Renal cortical epithelial cell (primary cell): ENCODE data around the gene ANKLE1. TPM values are rescaled to one million over a fixed set of nuclear protein-coding genes. Genes with fewer than 3 reads are reported as not detected.
A peak's percentile ranks its signal among the peaks of the same experiment; 100 is the strongest.

Experiments used
- DNase-seq: peaks from one replicate; pipeline ENCODE4 v3.0.0-alpha.2; 2011; ENCODE audit warnings: low read depth
- total RNA-seq: library from RNA; depleted of rRNA; stranded (reverse); fragments of >200 nt; gene quantifications from 2 replicates; pipeline ENCODE4 v1.2.3, GENCODE V29; 2014

Gene ANKLE1
- total RNA-seq, 1 donor from 2014 or later: 1.1 TPM

DNA sequence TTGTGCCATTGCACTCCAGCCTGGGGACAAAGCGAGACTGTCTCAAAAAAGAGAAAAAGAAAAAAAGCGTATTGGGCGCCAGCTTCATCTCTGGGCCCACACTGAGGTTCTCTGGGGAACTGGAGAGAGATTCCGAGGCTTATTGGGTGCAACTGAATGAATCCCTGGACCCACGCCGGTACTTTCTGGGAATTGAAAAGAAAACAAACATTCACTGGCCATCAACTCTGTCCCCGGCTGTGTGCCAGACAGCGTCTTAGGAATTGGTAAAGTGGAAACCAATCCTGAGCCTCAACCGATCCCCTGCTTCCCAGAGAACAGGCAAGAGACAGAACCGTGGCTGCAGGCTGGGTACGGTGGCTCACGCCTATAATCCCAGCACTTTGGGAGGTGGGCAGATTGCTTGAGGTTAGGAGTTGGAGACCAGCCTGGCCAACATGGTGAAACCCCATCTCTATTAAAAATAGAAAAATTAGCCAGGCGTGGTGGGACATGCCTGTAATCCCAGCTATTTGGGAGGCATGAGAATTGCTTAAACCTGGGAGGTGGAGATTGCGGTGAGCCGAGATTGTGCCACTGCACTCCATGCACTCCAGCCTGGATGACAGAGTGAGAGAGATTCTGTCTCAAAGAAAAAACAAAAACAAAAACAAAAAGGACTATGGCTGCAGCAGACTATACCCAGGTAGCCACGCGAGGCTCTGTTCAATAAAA is 44.3 kb downstream of the ANKLE1 start:
- no peak for DNase-seq

DNA sequence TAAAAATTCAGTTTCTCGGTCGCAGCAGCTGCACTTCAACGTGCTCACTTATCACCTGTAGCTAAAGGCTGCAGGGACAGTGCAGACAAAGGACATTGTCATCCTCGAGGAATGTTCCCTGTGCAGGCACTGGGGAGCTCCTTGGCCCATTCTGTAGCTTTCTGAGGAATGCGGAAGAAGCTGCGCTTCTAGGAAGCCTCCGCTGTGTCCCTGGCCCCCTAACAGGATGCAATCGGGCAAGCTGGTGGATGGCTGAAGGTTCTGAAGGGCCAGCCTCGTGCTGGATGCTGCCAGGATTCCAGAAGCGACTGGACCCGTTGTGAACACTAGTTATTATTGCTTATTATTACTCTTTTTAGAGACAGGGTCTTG is 44.9 kb downstream of the ANKLE1 start:
- no peak for DNase-seq

DNA sequence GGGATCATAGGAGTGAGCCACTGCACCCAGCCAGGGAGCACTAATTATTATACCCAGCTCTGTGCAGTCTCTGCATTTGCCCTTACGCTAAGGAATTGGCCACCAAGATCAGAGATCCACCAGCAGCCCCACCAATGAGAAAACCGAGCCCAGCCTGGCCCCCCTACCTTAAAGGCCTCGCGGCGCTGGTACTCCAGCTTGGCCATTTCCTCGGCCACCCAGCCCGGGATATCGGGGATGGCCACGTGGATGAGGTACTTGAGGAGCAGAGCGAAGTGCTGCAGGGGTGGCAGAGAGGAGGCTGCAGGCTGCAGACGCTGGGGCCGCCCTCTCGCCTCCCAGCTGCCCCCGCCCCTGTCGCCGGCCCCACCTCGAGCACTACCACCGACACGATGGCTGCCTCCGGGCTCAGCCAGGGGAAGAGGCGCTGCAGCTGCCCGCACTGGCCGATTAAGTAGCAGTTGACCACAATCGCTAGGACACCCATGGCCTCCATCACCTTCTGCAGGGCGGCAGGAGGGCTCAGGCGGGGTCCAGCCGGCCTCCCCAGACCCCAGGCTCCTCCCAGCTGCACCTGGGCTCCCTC is 45.5 kb downstream of the ANKLE1 start:
- no peak for DNase-seq

DNA sequence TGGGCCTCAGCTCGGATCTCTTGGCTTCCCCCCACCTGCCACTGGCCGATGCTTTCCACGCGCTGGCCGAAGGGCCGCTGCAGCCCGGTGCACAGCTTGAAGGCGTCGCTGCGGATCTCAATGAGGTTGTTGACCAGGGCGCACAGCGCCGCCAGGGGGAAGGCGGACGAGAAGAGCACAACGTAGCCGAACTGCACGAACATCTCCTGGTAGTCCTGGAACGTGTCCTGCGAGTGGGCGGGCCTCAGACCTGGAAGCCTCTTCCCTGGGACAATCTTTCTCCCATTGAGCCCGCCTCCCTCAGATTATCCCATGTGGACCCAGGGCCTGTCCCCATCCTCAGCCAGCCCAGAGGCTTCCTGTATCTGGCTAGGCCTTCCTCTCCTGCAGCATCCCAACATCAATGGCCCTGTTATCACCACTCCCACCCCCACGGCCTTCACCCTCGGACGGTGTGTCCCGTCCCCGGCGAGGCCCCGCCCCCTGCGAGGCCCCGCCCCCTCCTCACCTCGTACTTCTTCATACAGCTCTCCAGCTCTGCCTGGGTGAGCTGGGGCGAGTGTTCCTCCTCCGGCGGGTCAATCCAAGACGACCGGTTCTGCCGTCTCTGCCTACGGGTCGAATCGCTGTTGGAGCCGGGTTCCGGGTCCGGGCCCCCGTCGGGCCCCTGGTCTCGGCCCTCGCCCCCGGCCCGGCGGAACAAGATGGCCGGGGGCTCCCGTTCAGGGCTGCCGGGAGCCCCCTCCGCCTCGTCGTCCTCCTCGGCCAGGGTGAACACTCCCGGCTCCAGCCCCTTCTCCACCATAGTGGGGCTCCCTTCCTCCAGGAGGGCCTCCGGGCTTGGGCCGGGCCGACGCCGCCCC is 46.2 kb downstream of the ANKLE1 start:
- DNase-seq: peak; percentile 74

DNA sequence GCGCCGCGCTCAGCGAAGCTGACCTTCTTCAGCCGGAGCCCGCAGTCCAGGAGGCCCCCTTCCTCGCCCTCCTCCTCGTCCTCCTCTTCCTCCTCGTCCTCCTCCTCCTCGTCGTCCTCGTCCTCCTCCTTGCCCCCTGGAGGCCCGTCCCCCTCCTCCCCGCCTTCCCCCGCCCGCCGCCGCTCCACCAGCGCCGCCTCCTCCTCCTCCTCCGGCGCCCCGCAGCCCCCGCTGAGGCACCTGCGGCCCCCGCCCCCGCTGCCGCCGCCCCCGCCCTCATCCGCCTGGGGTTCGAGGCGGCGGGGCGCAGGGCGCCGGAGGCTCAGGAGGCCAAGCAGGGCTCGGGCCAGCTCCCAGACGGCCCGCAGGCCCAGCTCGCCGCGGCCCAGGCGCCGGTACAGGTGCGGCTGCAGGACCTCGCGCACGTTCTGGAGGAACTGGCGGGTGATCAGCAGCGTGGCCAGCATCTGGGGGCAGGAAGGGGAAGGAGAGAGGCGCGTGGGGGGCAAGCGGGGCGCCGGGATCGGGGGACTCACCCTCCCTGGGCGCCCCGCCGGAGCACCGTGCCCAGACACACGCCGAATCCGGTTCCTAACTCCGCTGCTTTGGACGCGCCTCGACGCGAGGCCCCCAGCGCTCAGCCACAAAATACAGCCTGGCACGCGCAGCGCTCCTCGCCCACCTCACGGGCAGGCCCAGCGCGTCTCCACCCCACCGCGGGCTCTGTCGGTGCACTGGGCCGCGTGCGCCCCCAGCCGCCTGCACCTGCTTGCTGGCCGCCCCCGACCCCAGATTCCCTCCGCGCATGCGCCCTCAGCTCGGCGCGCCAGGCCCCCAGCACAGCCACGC is 47.0 kb downstream of the ANKLE1 start:
- no peak for DNase-seq

DNA sequence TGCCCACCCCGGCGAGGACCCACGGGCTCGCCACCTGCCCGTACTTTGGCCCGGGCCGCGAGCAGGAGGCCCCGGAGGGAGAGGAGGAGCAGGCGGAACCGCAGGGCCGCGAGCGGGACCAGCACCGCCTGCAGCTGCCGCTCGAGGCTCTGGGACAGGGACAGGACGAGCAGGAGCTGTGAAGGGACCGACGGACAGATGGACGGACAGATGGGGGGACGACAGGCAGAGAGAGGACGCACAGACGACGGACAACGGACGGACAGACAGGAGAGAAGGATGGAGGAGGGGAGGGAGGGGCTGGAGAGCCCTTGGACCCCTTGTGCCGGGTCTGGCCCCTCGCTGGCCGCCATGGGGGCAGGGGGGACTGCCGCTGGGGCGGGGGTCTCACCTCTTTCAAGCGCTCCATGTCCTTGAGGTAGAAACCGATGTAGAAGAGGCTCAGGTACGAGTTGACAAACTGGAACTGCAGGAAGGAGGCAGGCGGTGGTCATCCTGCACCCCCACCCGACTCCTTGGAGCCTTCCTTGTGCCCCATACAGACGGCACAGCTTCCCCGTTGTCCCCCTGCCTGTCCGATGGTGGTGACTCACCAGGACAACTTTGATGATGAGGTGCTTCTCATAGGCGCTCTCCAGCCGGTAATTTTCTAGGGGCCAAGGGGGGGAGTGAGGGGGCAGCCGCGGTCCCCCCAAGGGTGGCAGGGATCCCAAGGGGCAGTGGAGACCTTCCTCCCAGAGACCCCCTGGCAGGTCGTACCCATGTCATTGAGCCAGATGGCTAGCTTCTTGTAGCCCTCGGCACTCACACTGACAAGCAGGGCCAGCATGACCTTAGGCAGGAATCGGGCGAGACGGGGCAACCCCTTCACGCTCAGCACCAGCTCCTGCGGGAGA is 47.9 kb downstream of the ANKLE1 start:
- no peak for DNase-seq

DNA sequence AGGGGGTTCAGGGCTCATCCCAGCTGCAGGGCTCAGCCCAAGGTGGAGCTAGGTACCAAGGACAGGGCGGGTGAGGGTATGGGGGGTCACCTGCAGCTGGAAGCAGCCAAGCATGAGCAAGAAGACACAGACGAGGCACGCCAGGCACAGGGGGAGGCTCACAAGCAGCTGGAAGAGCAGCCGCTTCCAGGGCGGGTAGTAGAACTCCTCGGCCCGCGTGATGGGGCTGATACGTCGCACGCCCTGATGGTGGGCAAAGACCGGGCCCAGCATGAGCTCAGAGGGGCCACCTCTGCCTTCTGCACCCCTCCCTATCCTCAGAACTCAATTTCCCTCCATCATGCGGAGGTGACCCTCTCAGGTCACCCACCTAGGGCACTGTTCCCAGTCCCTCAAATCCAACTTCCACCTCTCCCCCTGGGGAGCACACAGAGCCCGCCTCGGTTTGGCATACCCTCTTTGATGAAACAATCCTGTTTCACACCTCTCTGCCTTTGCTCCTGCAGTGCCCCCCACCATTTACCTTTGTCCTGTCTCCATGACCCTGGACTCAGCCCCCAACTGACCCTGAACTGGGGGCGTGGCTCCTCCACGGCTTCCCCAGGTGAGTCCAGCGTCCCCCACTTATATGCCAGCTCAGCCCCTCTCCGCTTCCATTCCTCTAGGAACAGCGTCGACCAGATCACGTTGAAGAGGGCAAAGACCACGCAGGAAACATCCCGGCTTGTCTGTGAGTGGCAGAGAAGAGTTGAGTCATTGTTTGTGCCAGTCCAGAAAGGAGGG is 48.8 kb downstream of the ANKLE1 start:
- DNase-seq: no peak

DNA sequence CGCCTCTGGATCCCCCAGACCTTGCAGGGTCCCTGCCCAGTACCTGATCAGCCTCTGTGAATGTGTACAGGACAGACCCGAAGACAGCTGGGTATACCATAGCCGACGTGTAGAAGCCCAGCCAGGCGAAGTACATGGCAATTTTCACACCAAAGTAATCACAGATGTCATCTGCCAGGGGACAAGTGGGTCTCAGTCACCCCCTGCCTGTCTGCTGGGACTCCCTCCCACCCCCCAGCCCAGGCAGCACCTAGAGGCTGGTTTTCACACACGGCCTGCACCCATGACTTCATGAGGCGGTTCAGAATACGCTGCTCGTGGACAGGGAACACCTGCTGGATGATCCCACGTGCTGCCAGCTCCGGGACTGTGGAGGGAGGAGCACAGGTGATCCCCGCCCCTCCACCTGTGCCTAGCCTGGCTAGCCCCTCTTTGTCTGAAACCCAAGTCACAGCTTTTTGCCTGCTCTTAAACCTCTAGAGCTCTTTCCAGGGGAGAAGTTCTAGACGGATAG is 49.4 kb downstream of the ANKLE1 start:
- no peak for DNase-seq

DNA sequence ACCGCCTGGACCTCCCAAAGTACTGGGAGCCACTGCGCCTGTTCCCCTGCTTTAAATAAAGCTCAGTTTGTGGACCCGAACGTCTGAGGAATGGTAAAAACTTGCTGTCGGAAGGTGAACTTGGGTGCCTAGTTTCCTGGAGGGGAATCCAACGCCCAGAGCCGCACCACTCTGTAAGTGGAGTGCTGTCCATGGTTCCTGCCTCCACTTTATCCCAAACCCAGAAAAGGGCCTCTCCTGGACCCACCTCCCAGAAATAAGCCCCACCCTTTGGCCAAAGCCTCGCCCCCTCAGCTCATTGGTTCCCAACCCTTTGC is 50.6 kb downstream of the ANKLE1 start:
- no peak for DNase-seq

DNA sequence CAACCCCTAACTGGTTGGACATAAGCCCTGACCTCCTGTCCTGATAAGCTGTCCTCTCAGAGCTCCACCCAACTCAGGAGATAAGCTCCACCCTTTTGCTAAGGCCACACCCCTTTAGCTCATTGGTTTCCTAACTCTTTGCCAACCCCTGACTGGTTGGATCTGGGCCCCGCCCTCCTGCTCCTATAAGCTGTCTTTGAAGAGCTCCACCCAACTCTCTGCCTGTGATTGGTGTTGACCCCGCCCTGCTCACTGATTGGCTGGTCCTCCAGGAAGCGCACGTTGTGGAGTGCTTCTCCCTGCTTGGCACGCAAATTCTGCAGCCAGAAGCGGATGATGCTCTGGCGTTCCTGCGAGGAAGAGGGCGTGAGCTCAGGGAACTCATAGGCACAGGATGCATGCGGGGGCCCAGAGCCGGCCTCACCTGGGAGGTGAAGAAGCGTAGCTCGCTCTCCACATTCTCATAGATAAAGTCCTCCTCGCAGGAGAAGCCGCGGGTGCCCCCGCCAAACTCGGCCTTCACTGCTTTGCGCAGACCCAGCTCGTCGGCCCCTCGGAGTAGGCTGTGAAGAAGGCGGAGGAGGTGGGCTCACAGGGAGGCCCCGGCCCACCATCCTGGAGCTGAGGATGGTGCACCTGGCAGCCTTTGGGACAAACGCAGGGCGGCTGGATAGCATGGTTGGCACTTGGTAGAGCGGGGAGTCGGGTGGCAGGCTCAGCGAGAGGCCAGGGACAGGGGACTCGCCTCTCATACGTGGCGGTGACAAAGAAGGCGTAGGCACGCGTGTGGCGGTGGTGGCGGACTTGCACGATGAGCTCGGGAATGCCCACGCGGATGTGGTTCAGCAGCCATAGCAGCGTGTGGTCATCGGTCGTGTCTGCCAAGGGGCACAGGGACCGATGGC is 51.2 kb downstream of the ANKLE1 start:
- peak; percentile 50 for DNase-seq

DNA sequence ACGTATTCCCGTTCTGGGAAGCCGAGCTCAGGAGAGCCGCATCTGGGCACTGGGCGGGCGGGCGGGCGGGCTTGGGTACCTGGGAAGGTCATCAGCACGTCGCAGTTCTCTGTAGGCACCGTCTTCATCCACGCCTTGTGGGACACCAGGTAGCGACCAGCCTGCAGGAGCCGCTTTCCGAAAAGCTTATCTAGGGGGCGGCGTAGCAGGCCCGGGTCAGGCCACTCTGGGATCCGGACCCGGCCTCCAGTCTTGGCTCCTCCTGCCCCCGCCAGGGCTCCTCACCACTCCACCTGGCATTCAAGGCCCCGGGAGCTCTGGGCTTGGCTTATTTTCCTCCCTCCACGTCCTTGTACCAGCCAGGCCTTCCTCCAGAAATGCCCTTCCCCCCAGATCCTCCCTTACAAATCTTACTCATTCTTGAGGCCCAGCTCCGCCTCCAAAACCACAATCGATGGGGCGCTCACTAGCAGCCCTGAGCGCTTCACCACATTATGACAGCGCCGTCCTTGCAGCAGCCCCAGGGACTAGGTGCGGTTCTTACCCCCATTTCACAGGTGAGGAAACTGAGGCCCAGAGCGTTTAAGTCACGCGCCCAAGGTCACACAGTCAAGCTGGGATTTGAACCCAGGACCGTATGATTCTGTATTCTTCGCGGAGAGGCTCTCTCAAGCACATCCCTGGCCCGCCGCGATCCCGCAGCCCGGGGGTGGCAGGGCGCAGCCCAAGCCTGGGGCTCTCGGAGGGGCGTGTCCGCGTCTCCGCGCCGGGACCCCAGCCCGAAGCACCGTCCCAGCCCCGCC is 52.1 kb downstream of the ANKLE1 start:
- peak; percentile 77 for DNase-seq

DNA sequence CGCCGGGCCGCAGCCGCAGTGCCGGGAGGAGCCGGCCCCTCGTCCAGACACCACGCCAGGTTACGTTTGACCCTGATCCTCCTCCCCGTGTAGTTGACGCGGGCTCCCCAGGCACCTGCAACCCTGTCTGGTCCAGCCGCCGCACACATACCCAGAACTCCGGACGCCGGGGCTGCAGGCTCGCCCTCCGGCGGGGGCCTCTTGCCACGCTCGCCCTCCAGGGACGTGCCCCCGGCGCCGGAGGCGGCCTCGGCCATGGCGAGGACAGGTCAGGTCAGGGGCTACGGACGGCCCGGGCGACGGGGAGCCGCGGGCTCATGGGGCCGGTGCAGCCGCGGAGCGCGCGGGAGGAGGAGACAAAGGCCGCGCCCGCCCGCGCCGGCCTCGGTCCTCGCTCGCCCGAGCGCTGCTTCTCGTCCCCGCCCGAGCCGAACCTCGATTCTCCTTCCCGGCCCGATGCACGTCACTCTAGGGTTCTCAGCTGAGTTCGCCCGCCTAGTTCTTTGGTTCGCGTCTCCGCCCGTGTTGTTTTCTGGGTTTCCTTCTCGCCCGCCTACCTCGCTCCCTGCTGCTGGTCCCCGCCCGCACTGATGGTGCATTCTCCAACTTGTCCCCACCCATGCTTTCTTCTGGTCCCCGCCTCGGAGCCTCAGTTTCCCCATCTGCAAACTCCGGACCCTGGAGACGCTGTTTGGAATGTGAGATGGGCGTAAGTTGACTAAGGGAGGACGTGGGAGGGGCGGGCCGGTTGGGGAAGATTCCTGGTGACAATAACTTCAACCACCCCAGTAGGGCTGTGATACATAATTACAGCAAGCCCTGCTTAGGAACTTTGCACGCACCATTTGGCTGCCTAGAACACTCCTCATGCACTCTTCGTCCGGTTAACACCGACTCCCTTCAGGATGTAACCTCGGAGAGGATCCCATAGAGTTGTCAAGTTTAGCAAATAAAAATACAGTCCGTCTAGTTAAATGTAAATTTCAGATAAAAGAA is 53.0 kb downstream of the ANKLE1 start, which contains the start of gene ANO8:
TSS of gene ANO8 (minus strand) at position 442 of the 996 bp plus-strand sequence. CDS start at position 257, 185 bp downstream.
- DNase-seq: peak; percentile 87

DNA sequence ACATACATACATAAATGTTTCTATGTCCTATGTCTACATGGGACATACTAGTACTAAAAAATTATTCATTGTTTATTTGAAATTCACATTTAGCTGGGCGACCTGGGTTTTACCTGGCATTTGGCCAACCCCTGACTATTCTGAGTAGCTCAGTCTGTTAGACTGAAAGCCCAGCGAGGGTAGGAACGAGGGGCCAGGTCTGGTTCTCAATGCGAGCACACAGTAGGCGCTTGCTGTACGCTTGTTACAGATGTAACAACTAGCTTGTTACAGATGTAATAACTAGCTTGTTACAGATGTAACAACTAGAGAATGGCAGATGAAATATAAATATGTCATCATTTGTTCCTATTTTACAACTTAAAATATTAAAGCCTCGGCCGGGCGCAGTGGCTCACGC is 53.9 kb downstream of the ANKLE1 start:
- DNase-seq: no peak
